ENCODE data around the gene GSTO2.
A peak's percentile ranks its signal among the peaks of the same experiment; 100 is the strongest.

Gene GSTO2

DNA sequence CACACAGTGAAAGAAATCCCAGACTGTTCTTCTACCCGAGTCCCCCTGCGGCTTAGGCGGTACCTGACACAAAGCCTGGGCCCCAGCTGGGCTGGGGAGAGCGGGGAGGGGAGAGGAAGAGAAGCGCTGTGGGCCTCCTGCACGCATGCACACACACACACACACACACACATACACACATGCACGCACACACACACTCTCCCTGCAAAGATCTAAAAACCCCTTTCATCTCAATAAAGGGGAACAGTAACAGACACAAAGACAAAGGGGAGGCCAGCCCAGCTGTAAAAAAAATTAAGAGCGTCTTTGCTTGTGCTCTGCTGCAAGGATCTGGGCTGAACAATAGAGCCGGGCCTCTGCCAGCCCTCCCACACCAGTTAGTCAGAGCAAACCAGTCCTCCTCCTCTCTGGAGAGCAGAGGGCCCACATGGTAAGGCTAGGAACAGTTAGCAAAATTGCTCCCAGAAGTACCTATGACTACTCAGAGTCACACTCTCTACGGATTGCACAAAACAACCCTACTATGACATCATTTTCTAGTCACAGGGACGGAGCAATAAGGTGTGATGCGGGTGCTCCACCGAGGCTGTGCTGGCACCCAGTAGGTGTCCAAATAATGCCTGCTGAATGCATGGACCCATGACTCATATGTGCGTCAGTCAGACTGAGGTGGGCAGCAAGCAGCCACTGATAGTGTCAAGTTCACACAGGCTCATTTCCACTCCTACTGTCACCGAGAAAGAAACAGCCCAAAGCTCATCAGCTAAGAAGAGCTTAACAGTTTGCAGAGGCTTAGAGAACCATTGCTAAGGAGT is 60.1 kb downstream of the GSTO2 start (continued):
- TF ChIP-seq GLIS1 (tag by site-specific recombination; IDR thresholded peaks at IDR 0.05) (peak; percentile 94), ZNF677 (tag by site-specific recombination; IDR thresholded peaks at IDR 0.05) (no peak), ZNF138 (tag by site-specific recombination; IDR thresholded peaks at IDR 0.05; ENCODE audit: borderline replicate concordance) (no peak), ZBTB1 (tag by site-specific recombination; IDR thresholded peaks at IDR 0.05) (peak; percentile 92; the same call in 1 of the 2 replicates), ZNF24 (tag by site-specific recombination; IDR thresholded peaks at IDR 0.05) (peak; percentile 98), ZNF658 (tag by site-specific recombination; IDR thresholded peaks at IDR 0.05) (no peak), ZNF404 (tag by site-specific recombination; IDR thresholded peaks at IDR 0.05) (no peak), ZNF175 (tag by site-specific recombination; IDR thresholded peaks at IDR 0.05) (no peak), ZBTB17 (tag by site-specific recombination; IDR thresholded peaks at IDR 0.05) (peak; percentile 90), SP3 (tag by site-specific recombination; IDR thresholded peaks at IDR 0.05) (peak; percentile 48), ZNF146 (tag by site-specific recombination; IDR thresholded peaks at IDR 0.05) (0 out of 2 replicates have a peak, but pooled peaks have one; percentile 22), ZFP69B (tag by site-specific recombination; IDR thresholded peaks at IDR 0.05) (peak; percentile 98), HOXD13 (CRISPR knock-in tag; IDR thresholded peaks at IDR 0.05; ENCODE audit: borderline replicate concordance) (no peak), ZNF623 (tag by site-specific recombination; IDR thresholded peaks at IDR 0.05) (peak; percentile 43; the same call in 1 of the 2 replicates), ZNF398 (tag by site-specific recombination; IDR thresholded peaks at IDR 0.05) (peak; percentile 92), ZBTB48 (tag by site-specific recombination; IDR thresholded peaks at IDR 0.05) (peak; percentile 49; the same call in 1 of the 2 replicates), EGR2 (tag by site-specific recombination; IDR thresholded peaks at IDR 0.05; ENCODE audit: low read depth) (peak; percentile 58; the same call in 1 of the 2 replicates), ZNF169 (tag by site-specific recombination; IDR thresholded peaks at IDR 0.05) (no peak), ZNF768 (tag by site-specific recombination; IDR thresholded peaks at IDR 0.05) (no peak), ZSCAN30 (tag by site-specific recombination; IDR thresholded peaks at IDR 0.05) (peak; percentile 88), ZBTB21 (tag by site-specific recombination; IDR thresholded peaks at IDR 0.05) (peak; percentile 99), WT1 (tag by site-specific recombination; IDR thresholded peaks at IDR 0.05) (no peak; the same call in 1 of the 2 replicates), ZIC2 (tag by site-specific recombination; IDR thresholded peaks at IDR 0.05) (peak; percentile 76), RBAK (tag by site-specific recombination; IDR thresholded peaks at IDR 0.05) (no peak), ZNF214 (tag by site-specific recombination; IDR thresholded peaks at IDR 0.05; ENCODE audit: borderline replicate concordance) (no peak), ZNF221 (tag by site-specific recombination; IDR thresholded peaks at IDR 0.05; ENCODE audit: borderline replicate concordance) (no peak), ZFP3 (tag by site-specific recombination; IDR thresholded peaks at IDR 0.05; ENCODE audit: low read depth) (no peak), ZBTB20 (tag by site-specific recombination; IDR thresholded peaks at IDR 0.05) (peak; percentile 64; the same call in 1 of the 2 replicates), ELK4 (IDR thresholded peaks at IDR 0.05; ENCODE audit: borderline replicate concordance, low read depth, low read length) (no peak), ZNF2 (tag by site-specific recombination; IDR thresholded peaks at IDR 0.05) (peak; percentile 75; the same call in 1 of the 2 replicates), IKZF3 (tag by site-specific recombination; IDR thresholded peaks at IDR 0.05) (peak; percentile 83), REPIN1 (tag by site-specific recombination; IDR thresholded peaks at IDR 0.05; ENCODE audit: low read depth) (no peak), ZNF501 (tag by site-specific recombination; IDR thresholded peaks at IDR 0.05) (peak; percentile 46; the same call in 1 of the 2 replicates), ZNF391 (tag by site-specific recombination; IDR thresholded peaks at IDR 0.05; ENCODE audit: borderline replicate concordance, low read depth) (no peak; the same call in 1 of the 2 replicates), ZFHX2 (tag by site-specific recombination; conservative IDR thresholded peaks at IDR 0.05) (peak; percentile 75), ZNF133 (tag by site-specific recombination; IDR thresholded peaks at IDR 0.05) (no peak), SETDB1 (IDR thresholded peaks at IDR 0.05; ENCODE audit: insufficient read length, low read length) (peak; percentile 22), ZNF155 (tag by site-specific recombination; IDR thresholded peaks at IDR 0.05) (no peak)
- TF ChIP-seq, protein P1, sequence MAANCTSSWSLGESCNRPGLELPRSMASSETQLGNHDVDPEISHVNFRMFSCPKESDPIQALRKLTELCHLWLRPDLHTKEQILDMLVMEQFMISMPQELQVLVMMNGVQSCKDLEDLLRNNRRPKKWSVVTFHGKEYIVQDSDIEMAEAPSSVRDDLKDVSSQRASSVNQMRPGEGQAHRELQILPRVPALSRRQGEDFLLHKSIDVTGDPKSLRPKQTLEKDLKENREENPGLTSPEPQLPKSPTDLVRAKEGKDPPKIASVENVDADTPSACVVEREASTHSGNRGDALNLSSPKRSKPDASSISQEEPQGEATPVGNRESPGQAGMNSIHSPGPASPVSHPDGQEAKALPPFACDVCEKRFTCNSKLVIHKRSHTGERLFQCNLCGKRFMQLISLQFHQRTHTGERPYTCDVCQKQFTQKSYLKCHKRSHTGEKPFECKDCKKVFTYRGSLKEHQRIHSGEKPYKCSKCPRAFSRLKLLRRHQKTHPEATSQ (tag by site-specific recombination; IDR thresholded peaks at IDR 0.05) = peak; percentile 66; the same call in 1 of the 2 replicates
